IMR-90 (cell line): ENCODE measurements around the gene DKK3. TPM values are rescaled to one million over a fixed set of nuclear protein-coding genes. Genes with fewer than 3 reads are reported as not detected.

Source experiments
- ATAC-seq: fragments of 200-7000 bp; cut with Tn5 transposase; 2 replicates; pipeline ENCODE4 v1.9.1; 2020; ENCODE audit warnings: low read depth, mild to moderate bottlenecking, moderate library complexity
- BruUV-seq: library from RNA; stranded (reverse); fragments of 400-500 nt; replicated peaks from 2 replicates; lab custom pipeline; 2021; lab: Mats Ljungman, UMichigan
- CTCF ChIA-PET: fragments of 300-600 bp; formaldehyde crosslinking; extraction: SDS; loops from one replicate; lab custom pipeline; 2021; ENCODE audit warnings: antibody characterized with exemption; lab: Yijun Ruan, JAX
- POLR2A ChIA-PET: fragments of 300-600 bp; sonication (Branson Sonifier 250); formaldehyde crosslinking; loops from one replicate; lab custom pipeline; 2022; ENCODE audit warnings: antibody characterized with exemption; ENCODE audit not compliant: unreplicated experiment; lab: Charles Lee
- DNase-seq: peaks from one replicate; pipeline ENCODE4 v3.0.0; 2013
- H2AFZ ChIP-seq: replicated peaks from 2 replicates; pipeline ENCODE3; 2013; ENCODE audit warnings: low read length, mild to moderate bottlenecking; ENCODE audit not compliant: poor library complexity
- H2AK5ac ChIP-seq: 2 replicates; pipeline ENCODE4 v1.6.1; 2013; ENCODE audit warnings: low read depth, low read length, inconsistent platforms
- H2AK9ac ChIP-seq: replicated peaks from 2 replicates; pipeline ENCODE3; 2013; ENCODE audit warnings: mild to moderate bottlenecking, low read depth, low read length, moderate library complexity; ENCODE audit not compliant: poor library complexity
- H2BK120ac ChIP-seq: 2 replicates; pipeline ENCODE4 v1.6.1; 2013; ENCODE audit warnings: low read depth, low read length, inconsistent platforms
- H2BK15ac ChIP-seq: 3 replicates; pipeline ENCODE4 v1.6.1; 2013; ENCODE audit warnings: low read depth, low read length, inconsistent platforms
- H2BK20ac ChIP-seq: 2 replicates; pipeline ENCODE4 v1.6.1; 2013; ENCODE audit warnings: low read depth, mild to moderate bottlenecking, inconsistent platforms, low read length, moderate library complexity
- H2BK5ac ChIP-seq: 2 replicates; pipeline ENCODE4 v1.6.1; 2013; ENCODE audit warnings: mild to moderate bottlenecking, low read depth, low read length, inconsistent platforms; ENCODE audit not compliant: poor library complexity, severe bottlenecking
- H3K14ac ChIP-seq: replicated peaks from 2 replicates; pipeline ENCODE4 v1.6.1; 2013; ENCODE audit warnings: low read depth, low read length, inconsistent platforms
- H3K18ac ChIP-seq: 2 replicates; pipeline ENCODE4 v1.6.1; 2013; ENCODE audit warnings: low read depth, low read length, control low read depth
- H3K23ac ChIP-seq: 2 replicates; pipeline ENCODE4 v1.6.1; 2013; ENCODE audit warnings: low read depth, low read length, inconsistent platforms
- H3K27ac ChIP-seq: 2 replicates; pipeline ENCODE4 v1.5.1; 2013; ENCODE audit warnings: mild to moderate bottlenecking, control low read depth, low read length; ENCODE audit not compliant: insufficient read depth
- H3K27me3 ChIP-seq: 2 replicates; pipeline ENCODE4 v1.6.1; 2013; ENCODE audit warnings: low read length; ENCODE audit not compliant: control insufficient read depth, insufficient read depth
- H3K36me3 ChIP-seq: 2 replicates; pipeline ENCODE4 v1.6.1; 2013; ENCODE audit warnings: low read length, mixed read lengths; ENCODE audit not compliant: control insufficient read depth, insufficient read depth
- H3K4ac ChIP-seq: 2 replicates; pipeline ENCODE4 v1.6.1; 2013; ENCODE audit warnings: low read depth, low read length, inconsistent platforms
- H3K4me1 ChIP-seq: 2 replicates; pipeline ENCODE4 v1.6.1; 2013; ENCODE audit warnings: low read length, mixed read lengths; ENCODE audit not compliant: control insufficient read depth, insufficient read depth
- H3K4me2 ChIP-seq: 2 replicates; pipeline ENCODE4 v1.6.1; 2013; ENCODE audit warnings: low read depth, mild to moderate bottlenecking, control low read depth, low read length, moderate library complexity
- H3K4me3 ChIP-seq: 2 replicates; pipeline ENCODE4 v1.5.1; 2013; ENCODE audit warnings: low read depth, mild to moderate bottlenecking, control low read depth, low read length, moderate library complexity; ENCODE audit not compliant: insufficient read depth
- H3K56ac ChIP-seq: 2 replicates; pipeline ENCODE4 v1.6.1; 2013; ENCODE audit warnings: low read length, inconsistent platforms; ENCODE audit not compliant: insufficient read depth; ENCODE audit errors: extremely low read depth
- H3K79me1 ChIP-seq, 2 experiments: 2 replicates each; pipeline ENCODE4 v1.6.1; 2013; ENCODE audit warnings: low read length in 2 of 2, inconsistent platforms in 1 of 2, low read depth in 1 of 2
- H3K9ac ChIP-seq: 2 replicates; pipeline ENCODE4 v1.6.1; 2013; ENCODE audit warnings: low read depth, low read length, control low read depth
- H3K9me1 ChIP-seq: 2 replicates; pipeline ENCODE4 v1.6.1; 2013; ENCODE audit warnings: low read length, inconsistent platforms; ENCODE audit not compliant: insufficient read depth
- H3K9me3 ChIP-seq: 2 replicates; pipeline ENCODE4 v1.6.1; 2013; ENCODE audit warnings: low read length; ENCODE audit not compliant: control insufficient read depth, insufficient read depth
- H4K20me1 ChIP-seq: 2 replicates; pipeline ENCODE4 v1.6.1; 2013; ENCODE audit warnings: low read length, inconsistent platforms; ENCODE audit not compliant: insufficient read depth
- H4K5ac ChIP-seq: 2 replicates; pipeline ENCODE4 v1.6.1; 2013; ENCODE audit warnings: mild to moderate bottlenecking, low read depth, low read length, control low read depth
- H4K8ac ChIP-seq, 2 experiments: 2 replicates each; pipeline ENCODE4 v1.6.1; 2013; ENCODE audit warnings: low read depth in 2 of 2, low read length in 2 of 2, control low read depth in 1 of 2, inconsistent platforms in 1 of 2
- H4K91ac ChIP-seq: 2 replicates; pipeline ENCODE4 v1.6.1; 2013; ENCODE audit warnings: low read depth, low read length, inconsistent platforms; ENCODE audit not compliant: insufficient read depth
- CEBPB ChIP-seq: IDR thresholded peaks from 2 replicates; pipeline ENCODE4 v1.6.1; 2012; ENCODE audit warnings: low read depth, low read length, improper control_type of control experiment
- MAFK ChIP-seq: IDR thresholded peaks from 2 replicates; pipeline ENCODE4 v1.6.1; 2012; ENCODE audit warnings: low read depth, low read length, improper control_type of control experiment
- MXI1 ChIP-seq: IDR thresholded peaks from 2 replicates; pipeline ENCODE4 v1.6.1; 2012; ENCODE audit warnings: low read depth, mild to moderate bottlenecking, low read length, moderate library complexity, borderline replicate concordance
- NFE2L2 ChIP-seq: fragments of 150-350 bp; IDR thresholded peaks from 2 replicates; pipeline ENCODE4 v1.6.1; 2016; ENCODE audit warnings: low read depth, mild to moderate bottlenecking, low read length
- RAD21 ChIP-seq: IDR thresholded peaks from 2 replicates; pipeline ENCODE4 v1.6.1; 2012; ENCODE audit warnings: low read length, improper control_type of control experiment
- RCOR1 ChIP-seq: IDR thresholded peaks from 2 replicates; pipeline ENCODE4 v1.6.1; 2012; ENCODE audit warnings: mild to moderate bottlenecking, low read length, improper control_type of control experiment; ENCODE audit not compliant: insufficient replicate concordance
- SMC3 ChIP-seq: fragments of 150-350 bp; IDR thresholded peaks from 2 replicates; pipeline ENCODE4 v1.6.1; 2016; ENCODE audit warnings: low read depth, mild to moderate bottlenecking, antibody characterized with exemption, low read length, moderate library complexity
- WGBS, 2 experiments: methylation state at CpG; one replicate each; pipeline versions ENCODE4 v1.1.5 to v1.1.7; 2013; ENCODE audit warnings: missing lambda C conversion rate in 2 of 2; ENCODE audit not compliant: insufficient read length in 1 of 2; ENCODE audit errors: extremely low coverage in 2 of 2; 5-methylcytosine and 5-hydroxymethylcytosine counted together
- dilution Hi-C: fragments of 300-500 bp; cut with HindIII; formaldehyde crosslinking; loops from one replicate; pipeline ENCODE4 v1.14.3; 2018; ENCODE audit warnings: low sequenced_read_pairs; ENCODE audit not compliant: unreplicated experiment
- in situ Hi-C: fragments of 300-500 bp; cut with MboI; formaldehyde crosslinking; loops from 3 replicates; pipeline ENCODE4 v1.14.3; 2019; ENCODE audit warnings: low sequenced_read_pairs, inconsistent platforms, mixed read lengths
- intact Hi-C: fragments of 100-400 bp; cut with micrococcal nuclease; formaldehyde crosslinking; loops from 2 replicates; pipeline ENCODE4 v1.10.0; 2022
- polyA plus RNA-seq, 3 experiments: library from polyadenylated mRNA; depleted of rRNA; stranded (reverse); fragments of >200 nt; gene quantifications; 2 replicates each; pipeline ENCODE4 v1.2.3, GENCODE V29; 2012; ENCODE audit warnings: low replicate concordance in 1 of 3
- total RNA-seq: library from RNA; depleted of rRNA; stranded (reverse); fragments of >200 nt; gene quantifications from 2 replicates; pipeline ENCODE4 v1.2.3, GENCODE V29; 2012
- TF ChIP-seq, protein P1 (sequence below): conservative IDR thresholded peaks from 2 replicates; pipeline ENCODE4 v1.5.1; 2012; ENCODE audit warnings: mild to moderate bottlenecking, low read depth, low read length, improper control_type of control experiment

DKK3 gene
- total and polyA plus RNA-seq, 2 of the 4 experiments (the other 2 are of a cell fraction), result 453 to 964 TPM

DNA sequence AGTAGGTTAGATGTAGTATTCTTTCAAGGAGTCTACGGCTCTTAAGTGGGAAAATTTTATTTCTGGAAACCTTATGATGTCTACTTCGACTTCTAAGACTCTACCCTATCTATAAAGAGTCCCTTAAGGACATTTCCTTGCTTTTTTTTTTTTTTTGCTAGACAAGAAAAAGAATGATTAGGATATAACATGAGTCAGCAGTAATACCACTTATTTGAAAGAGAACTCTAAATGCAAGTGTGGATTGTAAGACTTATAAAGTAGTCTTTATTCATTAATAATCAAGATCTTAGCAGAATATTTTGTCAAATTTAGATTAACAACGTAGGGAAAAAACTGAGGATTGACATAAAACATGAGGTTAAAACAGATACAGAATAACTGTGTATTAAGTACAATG lies 71.0 kb downstream of the DKK3 start:
- dilution Hi-C loops, result no loop called here

More for the DNA sequence above, 71.0 kb downstream of the DKK3 start:
- intact Hi-C loops (no loop called here), in situ Hi-C loops (loop anchor here (10.0 kb wide), 1 partner anchor 107 kb away; no protein-coding TSS in a partner anchor)
- Histone ChIP-seq H3K4me1 (no peaks in the 10 kb centered on the region), H3K79me1 (peaks cover 13 to 18% of the 10 kb centered on the region in 2 experiments), H3K9me3 (no peaks in the 10 kb centered on the region), H3K56ac (no peak overlapping the region), H3K27ac (no peak overlapping the region), H3K18ac (no peak overlapping the region), H3K27me3 (no peaks in the 10 kb centered on the region), H2AFZ (no peak overlapping the region), H3K9ac (no peak overlapping the region), H4K5ac (no peak overlapping the region), H2AK9ac (no peak overlapping the region), H3K36me3 (peaks cover 15% of the 10 kb centered on the region), H3K4me2 (no peak overlapping the region), H2BK20ac (no peak overlapping the region), H3K23ac (no peak overlapping the region), H2BK5ac (peak overlapping the region; percentile 60), H3K4me3 (no peak overlapping the region), H2BK15ac (no peak overlapping the region), H2AK5ac (no peak overlapping the region), H2BK120ac (no peak overlapping the region), H3K9me1 (peaks cover 3% of the 10 kb centered on the region), H3K4ac (no peak overlapping the region), H4K91ac (no peak overlapping the region), H3K14ac (no peak overlapping the region), H4K20me1 (no peaks in the 10 kb centered on the region), H4K8ac (no peak overlapping the region)
- no CpG with 5 or more reads among the region's 3 CpGs for WGBS, 2 experiments
- CTCF ChIA-PET, result no interaction called here
- POLR2A ChIA-PET, result no interaction called here
- TF ChIP-seq NFE2L2 (peak; percentile 75), RAD21 (no peak), MXI1 (no peak), SMC3 (no peak), RCOR1 (no peak), CEBPB (no peak), MAFK (peak; percentile 96)
- TF ChIP-seq, protein P1, sequence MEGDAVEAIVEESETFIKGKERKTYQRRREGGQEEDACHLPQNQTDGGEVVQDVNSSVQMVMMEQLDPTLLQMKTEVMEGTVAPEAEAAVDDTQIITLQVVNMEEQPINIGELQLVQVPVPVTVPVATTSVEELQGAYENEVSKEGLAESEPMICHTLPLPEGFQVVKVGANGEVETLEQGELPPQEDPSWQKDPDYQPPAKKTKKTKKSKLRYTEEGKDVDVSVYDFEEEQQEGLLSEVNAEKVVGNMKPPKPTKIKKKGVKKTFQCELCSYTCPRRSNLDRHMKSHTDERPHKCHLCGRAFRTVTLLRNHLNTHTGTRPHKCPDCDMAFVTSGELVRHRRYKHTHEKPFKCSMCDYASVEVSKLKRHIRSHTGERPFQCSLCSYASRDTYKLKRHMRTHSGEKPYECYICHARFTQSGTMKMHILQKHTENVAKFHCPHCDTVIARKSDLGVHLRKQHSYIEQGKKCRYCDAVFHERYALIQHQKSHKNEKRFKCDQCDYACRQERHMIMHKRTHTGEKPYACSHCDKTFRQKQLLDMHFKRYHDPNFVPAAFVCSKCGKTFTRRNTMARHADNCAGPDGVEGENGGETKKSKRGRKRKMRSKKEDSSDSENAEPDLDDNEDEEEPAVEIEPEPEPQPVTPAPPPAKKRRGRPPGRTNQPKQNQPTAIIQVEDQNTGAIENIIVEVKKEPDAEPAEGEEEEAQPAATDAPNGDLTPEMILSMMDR, result no peak
- no TSS peak for BruUV-seq
- DNase-seq, result no peak
- ATAC-seq, result 0 out of 2 replicates have a peak, but pooled peaks have one; percentile 21
